Natural killer cell (primary cell): ENCODE data around the gene CCDC89. TPM values are rescaled to one million over a fixed set of nuclear protein-coding genes. Genes with fewer than 3 reads are reported as not detected.
A peak's percentile ranks its signal among the peaks of the same experiment; 100 is the strongest.

ENCODE experiments used
- ATAC-seq, 3 donors: fragments of 150-1000 bp in 2 of 3; fragments of 200-7000 bp in 1 of 3; cut with Tn5 transposase; 1 replicate in 1 of 3; 2 replicates in 2 of 3; pipeline ENCODE4 v1.10.0; 2021; ENCODE audit warnings: mild to moderate bottlenecking in 2 of 3, moderate library complexity in 2 of 3
- DNase-seq, 2 donors: peaks; one replicate each; pipeline versions ENCODE4 v3.0.0 to v3.0.0-alpha.2; 2013 to 2021; ENCODE audit warnings: mixed read lengths in 1 of 2
- H3K27ac ChIP-seq: one replicate; pipeline ENCODE4 v1.5.1; 2013; ENCODE audit warnings: mild to moderate bottlenecking, low read length
- H3K27me3 ChIP-seq: one replicate; pipeline ENCODE4 v1.6.1; 2013; ENCODE audit warnings: low read length; ENCODE audit not compliant: control insufficient read depth, insufficient read depth
- H3K36me3 ChIP-seq: one replicate; pipeline ENCODE4 v1.6.1; 2013; ENCODE audit warnings: low read length; ENCODE audit not compliant: control insufficient read depth, insufficient read depth
- H3K4me1 ChIP-seq: one replicate; pipeline ENCODE4 v1.6.1; 2013; ENCODE audit warnings: low read length; ENCODE audit not compliant: control insufficient read depth, insufficient read depth
- H3K4me3 ChIP-seq: one replicate; pipeline ENCODE4 v1.5.1; 2013; ENCODE audit warnings: low read length
- H3K9me3 ChIP-seq: one replicate; pipeline ENCODE4 v1.6.1; 2013; ENCODE audit warnings: low read length; ENCODE audit not compliant: control insufficient read depth, insufficient read depth
- H3K27ac Mint-ChIP-seq, 2 donors: one replicate each; pipeline ENCODE4 v1.8.0; 2022; ENCODE audit warnings: mild to moderate bottlenecking in 2 of 2, mixed read lengths in 2 of 2, moderate library complexity in 1 of 2
- H3K27me3 Mint-ChIP-seq, 2 donors: one replicate each; pipeline ENCODE4 v1.8.0; 2022; ENCODE audit warnings: low read depth in 2 of 2, mixed read lengths in 2 of 2
- H3K36me3 Mint-ChIP-seq: one replicate; pipeline ENCODE4 v1.8.0; 2022; ENCODE audit warnings: mixed read lengths
- H3K4me1 Mint-ChIP-seq, 2 donors: one replicate each; pipeline ENCODE4 v1.8.0; 2022; ENCODE audit warnings: mixed read lengths in 2 of 2
- H3K4me3 Mint-ChIP-seq: one replicate; pipeline ENCODE4 v1.8.0; 2022; ENCODE audit warnings: mild to moderate bottlenecking, moderate library complexity, mixed read lengths
- H3K9me3 Mint-ChIP-seq, 2 donors: one replicate each; pipeline ENCODE4 v1.8.0; 2022; ENCODE audit warnings: mixed read lengths in 2 of 2
- CTCF ChIP-seq: fragments of 200-600 bp; IDR thresholded peaks from one replicate; pipeline ENCODE4 v1.8.0; 2022; ENCODE audit warnings: antibody characterized with exemption
- WGBS: methylation state at CpG from one replicate; pipeline ENCODE4 v1.1.7; 2013; ENCODE audit warnings: missing lambda C conversion rate; ENCODE audit not compliant: insufficient coverage; 5-methylcytosine and 5-hydroxymethylcytosine counted together
- intact Hi-C: fragments of 100-400 bp; cut with micrococcal nuclease; formaldehyde crosslinking; loops from one replicate; pipeline ENCODE4 v1.14.2; 2022
- total RNA-seq, 4 donors: library from RNA; stranded (reverse); fragments of 120-200 nt in 1 of 4; gene quantifications; one replicate each; pipeline versions ENCODE4 v1.2.3 to v1.2.4, GENCODE V29; 2013 to 2022

CCDC89 gene
- total RNA-seq, 3 donors from 2014 or later (not counting 1 experiment from before 2014, with no cell fraction given): 0.25 to 0.31 (median 0.25) TPM

- Mint-ChIP-seq H3K36me3 (peaks cover 11% of the 10 kb centered on the region), H3K4me1 (peaks cover 16 to 27% of the 10 kb centered on the region in 2 donors), H3K27me3 (no peaks in the 10 kb centered on the region), H3K4me3 (no peak overlapping the region), H3K9me3 (no peaks in the 10 kb centered on the region), H3K27ac (peak overlapping the region in 1 of 2 donors; percentile 92)
- 86% methylated on average over 1 of the region's 1 CpG for WGBS
- peaks cover 8% of the 10 kb centered on the region for H3K4me1 ChIP-seq
- DNase-seq: no peak
- ATAC-seq: no peak
- no peaks in the 10 kb centered on the region for H3K9me3 ChIP-seq
- no peak overlapping the region for H3K4me3 ChIP-seq
- H3K27me3 ChIP-seq: no peaks in the 10 kb centered on the region
- no peak overlapping the region for H3K27ac ChIP-seq
- no peak for TF ChIP-seq CTCF
- intact Hi-C loops: loop anchor here (10.0 kb wide), 1 partner anchor 157 kb away; the partner anchor contains the start of gene CCDC83
- H3K36me3 ChIP-seq: peaks cover 32% of the 10 kb centered on the region
Observed at GRCh38 chr11:85698195-85698594, 12.2 kb upstream of the CCDC89 start.

- ATAC-seq (no peak), DNase-seq (no peak)
- Histone ChIP-seq H3K4me1 (peaks cover 8% of the 10 kb centered on the region), H3K27ac (no peak overlapping the region), H3K9me3 (no peaks in the 10 kb centered on the region), H3K4me3 (no peak overlapping the region), H3K36me3 (peaks cover 37% of the 10 kb centered on the region), H3K27me3 (no peaks in the 10 kb centered on the region)
- Mint-ChIP-seq H3K27ac (peak overlapping the region; percentile 20 to 92), H3K9me3 (no peaks in the 10 kb centered on the region), H3K27me3 (no peaks in the 10 kb centered on the region), H3K36me3 (peaks cover 11% of the 10 kb centered on the region), H3K4me3 (no peak overlapping the region), H3K4me1 (peaks cover 16 to 27% of the 10 kb centered on the region in 2 donors)
- intact Hi-C loops: loop anchor here (10.0 kb wide), 1 partner anchor 157 kb away; the partner anchor contains the start of gene CCDC83
- TF ChIP-seq CTCF: no peak
- WGBS: 80% methylated on average over 1 of the region's 2 CpGs
Observed at GRCh38 chr11:85697747-85698146, 11.8 kb upstream of the CCDC89 start.

GRCh38 chr11:85695546-85695945, 9.6 kb upstream of the CCDC89 start:
- H3K27ac ChIP-seq: no peak overlapping the region
- peaks cover 8% of the 10 kb centered on the region for H3K4me1 ChIP-seq
- H3K36me3 ChIP-seq: peaks cover 51% of the 10 kb centered on the region
- Mint-ChIP-seq H3K4me1 (peaks cover 13 to 23% of the 10 kb centered on the region in 2 donors), H3K27ac (peak overlapping the region; percentile 19 to 27), H3K27me3 (no peaks in the 10 kb centered on the region), H3K36me3 (peaks cover 12% of the 10 kb centered on the region), H3K9me3 (no peaks in the 10 kb centered on the region), H3K4me3 (no peak overlapping the region)
- H3K27me3 ChIP-seq: no peaks in the 10 kb centered on the region
- no peak for ATAC-seq
- H3K4me3 ChIP-seq: no peak overlapping the region
- intact Hi-C loops: loop anchor here (10.0 kb wide), 1 partner anchor 159 kb away; the partner anchor contains the start of gene CCDC83
- H3K9me3 ChIP-seq: no peaks in the 10 kb centered on the region
- DNase-seq: no peak
- TF ChIP-seq CTCF: no peak
